HEK293T (cell line): ENCODE measurements around the gene MYO7B.
"Not testable (repeated sequence)": the region's sequence is repeated elsewhere in the genome, so short reads cannot be mapped to it uniquely, and the experiment has no call there.

Source experiments
- CTCF ChIA-PET: fragments of 350-600 bp; formaldehyde crosslinking; extraction: SDS; loops from one replicate; lab custom pipeline; 2021; ENCODE audit warnings: antibody characterized with exemption, inconsistent platforms; lab: Yijun Ruan, JAX
- POLR2A ChIA-PET: fragments of 350-600 bp; formaldehyde crosslinking; extraction: SDS; loops from one replicate; lab custom pipeline; 2020; ENCODE audit warnings: antibody characterized with exemption, inconsistent platforms; lab: Yijun Ruan, JAX
- DNase-seq: peaks from one replicate; pipeline ENCODE4 v3.0.0; 2012; ENCODE audit warnings: mixed read lengths; ENCODE audit errors: extremely low spot score
- ARNT ChIP-seq: fragments of 450-650 bp; IDR thresholded peaks from 2 replicates; pipeline ENCODE4 v1.6.1; 2017; ENCODE audit warnings: mild to moderate bottlenecking
- BHLHE40 ChIP-seq: fragments of 450-650 bp; IDR thresholded peaks from 2 replicates; pipeline ENCODE4 v1.6.1; 2016; ENCODE audit warnings: mild to moderate bottlenecking, moderate library complexity, borderline replicate concordance
- CTBP1 ChIP-seq: fragments of 450-650 bp; IDR thresholded peaks from 2 replicates; pipeline ENCODE4 v1.6.1; 2016; ENCODE audit warnings: borderline replicate concordance
- ELF4 ChIP-seq: fragments of 450-650 bp; IDR thresholded peaks from 2 replicates; pipeline ENCODE4 v1.6.1; 2017; ENCODE audit warnings: antibody characterized with exemption
- FOXA1 ChIP-seq: fragments of 450-650 bp; IDR thresholded peaks from 2 replicates; pipeline ENCODE4 v1.6.1; 2016; ENCODE audit warnings: mild to moderate bottlenecking
- FOXK2 ChIP-seq: fragments of 450-650 bp; IDR thresholded peaks from 2 replicates; pipeline ENCODE4 v1.6.1; 2016; ENCODE audit warnings: mild to moderate bottlenecking
- FOXM1 ChIP-seq: fragments of 450-650 bp; IDR thresholded peaks from 2 replicates; pipeline ENCODE4 v1.6.1; 2017; ENCODE audit warnings: mild to moderate bottlenecking, borderline replicate concordance
- HDGF ChIP-seq: fragments of 450-650 bp; IDR thresholded peaks from 2 replicates; pipeline ENCODE4 v1.6.1; 2017; ENCODE audit warnings: antibody characterized with exemption, borderline replicate concordance
- L3MBTL2 ChIP-seq: fragments of 450-650 bp; conservative IDR thresholded peaks from 2 replicates; pipeline ENCODE4 v1.6.1; 2016; ENCODE audit warnings: mild to moderate bottlenecking
- LEF1 ChIP-seq: fragments of 450-650 bp; IDR thresholded peaks from 2 replicates; pipeline ENCODE4 v1.6.1; 2017; ENCODE audit warnings: mild to moderate bottlenecking, borderline replicate concordance
- NFRKB ChIP-seq: fragments of 450-650 bp; IDR thresholded peaks from 2 replicates; pipeline ENCODE4 v1.6.1; 2016; ENCODE audit warnings: mild to moderate bottlenecking, moderate library complexity
- PKNOX1 ChIP-seq: fragments of 450-650 bp; IDR thresholded peaks from 2 replicates; pipeline ENCODE4 v1.6.1; 2016
- SP1 ChIP-seq: fragments of 450-650 bp; IDR thresholded peaks from 2 replicates; pipeline ENCODE4 v1.6.1; 2017
- SUZ12 ChIP-seq: fragments of 450-650 bp; IDR thresholded peaks from 2 replicates; pipeline ENCODE4 v1.6.1; 2016; ENCODE audit warnings: mild to moderate bottlenecking
- TARDBP ChIP-seq: fragments of 450-650 bp; IDR thresholded peaks from 2 replicates; pipeline ENCODE4 v1.6.1; 2016
- ZNF384 ChIP-seq: fragments of 450-650 bp; IDR thresholded peaks from 2 replicates; pipeline ENCODE4 v1.6.1; 2016

Gene MYO7B

GRCh38 chr2:127516041-127516762 lies 19.3 kb upstream of the MYO7B start:
- TF ChIP-seq ZNF384 (no peak), FOXK2 (no peak), NFRKB (no peak), PKNOX1 (no peak), LEF1 (no peak), ARNT (no peak), SUZ12 (no peak), ELF4 (no peak), FOXA1 (no peak), CTBP1 (no peak), TARDBP (no peak), SP1 (no peak), FOXM1 (no peak), HDGF (no peak), BHLHE40 (no peak), L3MBTL2 (no peak)
- DNase-seq = no peak
- CTCF ChIA-PET = interaction anchor here (0.6 kb wide), 1 partner anchor 663 kb away, joined by 3 read pairs; no protein-coding TSS in a partner anchor
- POLR2A ChIA-PET = interaction anchor here (0.9 to 1.4 kb wide), 2 partner anchors 9 to 11 kb away, joined by 3 to 5 read pairs; no protein-coding TSS in a partner anchor

- ChIA-PET CTCF (no interaction called here), POLR2A (interaction anchor here (1.2 kb wide), 1 partner anchor 9 kb away, joined by 7 read pairs; the partner anchor contains the start of gene IWS1)
- DNase-seq = no peak
- TF ChIP-seq FOXM1 = no peak
- TF ChIP-seq FOXA1 = no peak
- no peak for TF ChIP-seq ELF4
- no peak for TF ChIP-seq LEF1
- no peak for TF ChIP-seq ZNF384
- TF ChIP-seq BHLHE40 = no peak
- TF ChIP-seq HDGF = no peak
- TF ChIP-seq L3MBTL2 = no peak
- TF ChIP-seq SUZ12 = no peak
- no peak for TF ChIP-seq SP1
- no peak for TF ChIP-seq CTBP1
- TF ChIP-seq FOXK2 = no peak
- no peak for TF ChIP-seq PKNOX1
- no peak for TF ChIP-seq ARNT
- no peak for TF ChIP-seq TARDBP
- TF ChIP-seq NFRKB = no peak
Measured at GRCh38 chr2:127517465-127517864, 18.0 kb upstream of the MYO7B start.

GRCh38 chr2:127520424-127520823 lies 15.1 kb upstream of the MYO7B start:
- no peak for DNase-seq
- TF ChIP-seq ZNF384 (no peak), FOXK2 (no peak), LEF1 (no peak), HDGF (no peak), BHLHE40 (no peak), FOXM1 (no peak), CTBP1 (no peak), ARNT (no peak), L3MBTL2 (no peak), NFRKB (no peak), SP1 (no peak), FOXA1 (no peak), SUZ12 (no peak), ELF4 (no peak), PKNOX1 (no peak), TARDBP (no peak)
- ChIA-PET CTCF (no interaction called here), POLR2A (no interaction called here)

- POLR2A ChIA-PET = no interaction called here
- TF ChIP-seq LEF1 (no peak), CTBP1 (no peak), ZNF384 (no peak), TARDBP (no peak), NFRKB (no peak), ELF4 (no peak), SP1 (no peak), ARNT (no peak), PKNOX1 (no peak), FOXM1 (no peak), BHLHE40 (no peak), SUZ12 (no peak), FOXK2 (no peak), L3MBTL2 (no peak), HDGF (no peak), FOXA1 (no peak)
- no peak for DNase-seq
- CTCF ChIA-PET = no interaction called here
Measured at GRCh38 chr2:127523269-127523939, 12.1 kb upstream of the MYO7B start.

GRCh38 chr2:127524198-127524834 lies 11.2 kb upstream of the MYO7B start:
- POLR2A ChIA-PET, DNase-seq, CTCF ChIA-PET: not testable (repeated sequence)
